Left lung (tissue), 10 donors: ENCODE data around the gene TH. TPM values are rescaled to one million over a fixed set of nuclear protein-coding genes. Genes with fewer than 3 reads are reported as not detected.

ENCODE experiments used
- ATAC-seq: fragments of 200-7000 bp; cut with Tn5 transposase; one replicate; pipeline ENCODE4 v1.9.1; 2020; ENCODE audit warnings: moderate library complexity
- DNase-seq, 4 donors: peaks; one replicate each; pipeline ENCODE4 v3.0.0-alpha.2; 2013 to 2020
- H3K27ac ChIP-seq, 2 donors: fragments of 200-600 bp; sonication (generic) in 1 of 2; one replicate each; pipeline versions ENCODE4 v1.5.0 to v1.8.0; 2020 to 2021
- H3K27me3 ChIP-seq, 2 donors: fragments of 200-600 bp; sonication (generic) in 1 of 2; one replicate each; pipeline versions ENCODE4 v1.5.0 to v1.8.0; 2020 to 2021
- H3K36me3 ChIP-seq, 2 donors: fragments of 200-600 bp; sonication (generic) in 1 of 2; one replicate each; pipeline versions ENCODE4 v1.5.0 to v1.8.0; 2020 to 2021
- H3K4me1 ChIP-seq, 2 donors: fragments of 200-600 bp; one replicate each; pipeline ENCODE4 v1.8.0; 2021
- H3K4me3 ChIP-seq, 2 donors: fragments of 200-600 bp; sonication (generic) in 1 of 2; one replicate each; pipeline versions ENCODE4 v1.5.0 to v1.8.0; 2020 to 2021; ENCODE audit warnings: mild to moderate bottlenecking in 1 of 2
- H3K9me3 ChIP-seq, 2 donors: fragments of 200-600 bp; sonication (generic) in 1 of 2; one replicate each; pipeline versions ENCODE4 v1.5.0 to v1.8.0; 2020 to 2021
- CTCF ChIP-seq, 2 donors: fragments of 200-600 bp; sonication (generic) in 1 of 2; IDR thresholded peaks; one replicate each; pipeline versions ENCODE4 v1.5.0 to v1.8.0; 2021; ENCODE audit warnings: antibody characterized with exemption in 2 of 2
- intact Hi-C, 2 donors: fragments of 100-400 bp; cut with DNase I; formaldehyde crosslinking; loops; one replicate each; pipeline versions ENCODE4 v1.11.2 to v1.14.2; 2022
- polyA plus RNA-seq, 6 donors: library from polyadenylated mRNA; unstranded; fragments of 120-200 nt; gene quantifications; one replicate each; pipeline ENCODE4 v1.2.1, GENCODE V29; 2013; ENCODE audit not compliant: insufficient read length in 6 of 6
- total RNA-seq, 2 donors: library from RNA; stranded (reverse); fragmentation: NEBNext Ultra II Directional; extraction: Animal tissue kit (Norgen Biotek cat#: 25700); gene quantifications; one replicate each; pipeline ENCODE4 v1.2.1, GENCODE V29; 2021
- donor health status: DM: no; HTN: yes; CAD: no.
- donor health status: DM: no; HTN: no; CAD: no.

TH gene
- total and polyA plus RNA-seq, 8 donors = 0.18 to 1.4 (median 0.55) TPM

DNA sequence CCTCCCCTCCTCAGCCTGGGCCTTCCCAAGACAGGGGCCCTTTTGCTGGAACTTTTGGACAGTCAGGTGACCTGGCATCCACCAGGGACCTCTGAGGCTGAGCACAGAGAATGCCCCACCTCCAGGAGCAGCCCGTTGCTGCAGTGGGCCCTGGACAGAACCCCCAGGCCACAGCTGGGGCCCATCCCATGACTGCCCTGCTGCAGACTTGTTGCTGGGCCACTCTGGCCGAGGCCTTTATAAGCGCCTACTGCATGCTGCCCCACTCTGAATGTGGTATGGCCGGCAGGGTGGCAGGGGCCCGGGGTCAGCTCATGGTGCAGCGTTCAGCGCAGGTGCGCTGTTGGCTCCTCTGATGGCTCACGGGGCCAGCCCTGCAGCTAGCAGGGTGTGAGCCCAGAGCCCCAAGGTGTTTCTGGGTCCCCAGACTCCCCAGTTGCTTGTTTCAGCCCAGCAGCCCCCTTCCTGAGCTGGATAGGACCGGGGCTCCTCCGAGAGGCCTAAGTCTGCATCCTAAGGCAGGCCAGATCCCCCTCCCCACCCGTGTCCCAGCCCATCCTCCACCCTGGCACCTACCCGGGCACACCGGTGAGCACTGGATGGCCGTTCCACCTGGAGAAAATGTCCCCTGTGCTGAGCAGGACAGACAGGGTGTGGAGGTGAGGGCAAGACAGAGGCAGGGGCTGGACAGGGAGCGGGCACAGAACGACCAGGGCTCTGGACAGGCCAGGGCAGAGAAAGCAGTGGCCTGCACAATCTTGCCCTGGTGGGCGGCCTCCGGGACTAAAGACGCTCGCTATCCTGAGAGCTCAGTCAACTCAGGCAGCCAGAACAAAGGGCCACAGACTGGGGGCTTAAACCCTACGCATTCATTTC is 28.1 kb upstream of the TH start:
- DNase-seq (peak in 1 of 4 donors; percentile 67), ATAC-seq (no peak)
- Histone ChIP-seq H3K36me3 (no peaks in the 10 kb centered on the region), H3K9me3 (no peaks in the 10 kb centered on the region), H3K27me3 (peaks cover 0 to 12% of the 10 kb centered on the region in 2 donors), H3K4me3 (no peak overlapping the region), H3K27ac (no peak overlapping the region), H3K4me1 (no peaks in the 10 kb centered on the region)
- no peak for TF ChIP-seq CTCF (IDR thresholded peaks at IDR 0.05)
- intact Hi-C loops = loop anchor here (2.0 to 10.0 kb wide), 3 partner anchors 98 to 225 kb away; no protein-coding TSS in a partner anchor

DNA sequence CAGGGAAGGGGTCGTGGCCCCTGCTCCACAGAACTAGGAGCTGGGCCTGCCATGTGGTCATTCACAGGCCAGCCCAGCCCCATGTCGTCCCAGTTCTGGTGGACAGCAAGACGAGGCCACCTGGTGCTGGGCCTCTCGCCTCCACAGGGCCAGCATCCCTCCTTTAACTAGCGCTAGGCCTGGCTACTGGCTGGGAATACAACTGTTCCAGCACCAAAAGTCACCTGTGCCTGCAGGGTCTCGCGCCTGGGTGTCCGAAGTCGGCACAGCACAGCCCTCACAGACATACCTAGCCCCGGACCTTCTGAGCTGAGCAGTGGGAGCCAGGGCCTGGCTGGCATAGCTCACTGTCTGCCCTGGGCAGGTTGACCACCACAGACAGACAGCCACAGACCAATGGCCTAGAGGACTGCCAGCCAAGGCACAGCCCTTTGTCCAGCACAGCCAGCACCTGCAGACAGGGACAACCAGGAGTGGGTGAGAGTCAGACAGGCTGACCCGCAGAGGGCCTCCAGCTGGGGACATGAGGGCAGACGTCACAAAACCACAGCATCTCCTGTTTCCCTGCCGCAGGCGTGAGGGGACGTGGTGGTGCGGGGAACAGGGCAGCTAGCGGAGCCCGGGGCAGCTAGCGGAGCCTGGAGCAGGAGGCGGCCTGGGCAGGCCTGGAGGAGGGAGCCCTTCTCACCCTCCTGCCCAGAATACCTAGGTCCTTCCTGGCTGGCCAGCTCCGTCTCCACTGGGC is 27.2 kb upstream of the TH start:
- DNase-seq (peak in 1 of 4 donors; percentile 71), ATAC-seq (no peak)
- no peaks in the 10 kb centered on the region for H3K36me3 ChIP-seq
- intact Hi-C loops = loop anchor here (2.0 to 10.0 kb wide), 3 partner anchors 99 to 226 kb away; no protein-coding TSS in a partner anchor
- no peak overlapping the region for H3K27ac ChIP-seq
- H3K9me3 ChIP-seq = no peaks in the 10 kb centered on the region
- no peak for TF ChIP-seq CTCF (IDR thresholded peaks at IDR 0.05)
- H3K27me3 ChIP-seq = peaks cover 0 to 14% of the 10 kb centered on the region in 2 donors
- H3K4me1 ChIP-seq = no peaks in the 10 kb centered on the region
- H3K4me3 ChIP-seq = no peak overlapping the region

DNA sequence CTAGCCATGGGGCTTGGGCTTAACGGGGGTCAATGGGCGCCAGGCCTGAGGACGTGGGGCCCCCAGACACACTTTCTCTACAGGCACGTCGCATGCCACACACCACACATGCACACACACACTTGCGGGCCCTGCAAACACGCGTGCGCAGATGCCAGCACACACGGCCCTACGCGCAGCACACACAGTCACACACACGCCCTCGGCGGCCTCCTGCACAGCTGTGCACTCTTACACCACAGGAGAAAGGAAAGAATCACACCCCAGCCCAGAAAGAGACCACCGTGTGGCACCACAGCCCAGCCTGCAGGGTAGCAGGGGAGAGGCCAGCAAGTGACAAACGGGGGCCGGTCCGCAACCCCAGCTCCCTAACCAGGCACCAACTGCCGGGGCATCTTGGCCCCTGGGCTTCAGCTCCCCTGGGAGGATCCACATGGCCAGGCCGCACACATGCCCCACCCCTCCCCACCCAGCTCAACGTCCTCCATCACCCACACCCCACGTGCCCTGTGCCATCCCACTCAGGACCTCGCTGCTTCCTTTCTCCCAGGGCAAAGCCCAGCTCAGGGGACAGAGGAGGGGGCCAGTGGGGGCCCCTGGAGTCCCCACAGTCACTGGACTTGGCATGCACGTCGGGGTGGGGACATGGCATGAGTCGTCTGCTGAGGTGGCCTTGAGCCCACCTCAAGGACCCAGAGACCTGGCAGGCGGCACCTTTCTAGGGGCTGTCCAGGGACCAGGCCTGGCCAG is 26.3 kb upstream of the TH start:
- Histone ChIP-seq H3K9me3 (no peaks in the 10 kb centered on the region), H3K27me3 (peaks cover 0 to 14% of the 10 kb centered on the region in 2 donors), H3K27ac (no peak overlapping the region), H3K4me3 (no peak overlapping the region), H3K4me1 (no peaks in the 10 kb centered on the region), H3K36me3 (no peaks in the 10 kb centered on the region)
- intact Hi-C loops = loop anchor here (2.0 to 10.0 kb wide), 3 partner anchors 99 to 227 kb away; no protein-coding TSS in a partner anchor
- DNase-seq (peak in 1 of 4 donors; percentile 64), ATAC-seq (no peak)
- no peak for TF ChIP-seq CTCF (IDR thresholded peaks at IDR 0.05)

DNA sequence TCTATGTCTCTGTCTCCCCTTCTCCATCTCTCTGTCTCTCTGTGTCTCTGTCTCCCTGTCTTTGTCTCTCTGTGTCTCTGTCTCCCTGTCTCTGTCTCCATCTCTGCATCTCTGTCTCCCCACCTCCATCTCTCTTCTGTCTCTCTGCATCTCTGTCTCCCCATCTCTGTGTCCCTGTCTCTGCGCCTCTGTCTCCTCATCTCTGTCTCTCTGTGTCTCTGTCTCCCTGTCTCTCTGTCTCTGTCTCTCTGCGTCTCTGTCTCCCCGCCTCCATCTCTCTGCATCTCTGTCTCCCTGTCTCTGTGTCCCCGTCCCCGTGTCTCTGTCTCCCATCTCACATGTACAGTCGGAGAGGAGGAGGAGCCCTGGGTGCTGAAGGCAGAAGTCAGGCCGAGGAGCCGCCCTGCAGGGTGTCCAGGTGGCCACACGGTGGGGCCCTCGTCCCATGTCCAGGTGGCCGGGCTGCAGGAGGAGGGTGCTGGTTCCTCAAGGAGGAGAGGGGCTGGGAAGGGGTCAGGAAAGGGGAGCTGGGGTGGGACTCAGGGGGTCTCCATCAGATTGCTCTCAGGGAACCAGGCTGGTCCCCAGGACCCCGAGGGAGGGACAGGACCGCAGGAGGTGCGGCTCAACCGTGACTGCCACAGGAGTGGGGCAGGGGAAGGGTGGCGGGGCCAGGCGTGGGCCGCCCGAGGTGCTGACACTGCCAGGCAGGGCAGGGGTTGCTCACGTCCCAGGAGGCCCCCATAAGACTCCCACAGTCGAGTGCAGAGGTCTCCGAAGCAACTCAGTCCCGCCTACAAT is 25.6 kb upstream of the TH start:
- TF ChIP-seq CTCF (IDR thresholded peaks at IDR 0.05) = peak; percentile 70 to 88
- no peak overlapping the region for H3K27ac ChIP-seq
- no peaks in the 10 kb centered on the region for H3K4me1 ChIP-seq
- DNase-seq = peak; percentile 55 to 92 (median 78)
- H3K27me3 ChIP-seq = peaks cover 0 to 14% of the 10 kb centered on the region in 2 donors
- ATAC-seq = peak; percentile 91
- H3K4me3 ChIP-seq = no peak overlapping the region
- no peaks in the 10 kb centered on the region for H3K36me3 ChIP-seq
- H3K9me3 ChIP-seq = no peaks in the 10 kb centered on the region
- intact Hi-C loops = loop anchor here (5.0 to 10.0 kb wide), 2 partner anchors 100 to 228 kb away; no protein-coding TSS in a partner anchor
